H9 (cell line): ENCODE results near the gene LDLRAD4. TPM values are rescaled to one million over a fixed set of nuclear protein-coding genes. Genes with fewer than 3 reads are reported as not detected.

ENCODE experiments used
- DNase-seq: peaks from one replicate; pipeline ENCODE4 v3.0.0-alpha.2; 2017
- H2AFZ ChIP-seq: one replicate; pipeline ENCODE4 v1.6.1; 2013; ENCODE audit warnings: mild to moderate bottlenecking, low read length, control low read depth, moderate library complexity
- H2AK5ac ChIP-seq: 2 replicates; pipeline ENCODE4 v1.6.1; 2013; ENCODE audit warnings: low read length, control low read depth, mixed read lengths; ENCODE audit not compliant: insufficient read length
- H2BK120ac ChIP-seq: one replicate; pipeline ENCODE4 v1.6.1; 2013; ENCODE audit warnings: low read depth, mild to moderate bottlenecking, low read length, control low read depth, inconsistent platforms; ENCODE audit not compliant: poor library complexity, severe bottlenecking
- H2BK12ac ChIP-seq: 2 replicates; pipeline ENCODE4 v1.6.1; 2013; ENCODE audit warnings: low read length, control low read depth, mixed read lengths, low read depth; ENCODE audit not compliant: insufficient read length
- H2BK15ac ChIP-seq: 2 replicates; pipeline ENCODE4 v1.6.1; 2013; ENCODE audit warnings: low read depth, low read length, control low read depth
- H2BK20ac ChIP-seq: one replicate; pipeline ENCODE4 v1.6.1; 2013; ENCODE audit warnings: low read depth, mild to moderate bottlenecking, low read length, control low read depth, inconsistent platforms; ENCODE audit not compliant: poor library complexity, severe bottlenecking
- H2BK5ac ChIP-seq: 2 replicates; pipeline ENCODE4 v1.6.1; 2013; ENCODE audit warnings: low read length, control low read depth, mixed read lengths; ENCODE audit not compliant: insufficient read length
- H3K14ac ChIP-seq: 2 replicates; pipeline ENCODE4 v1.6.1; 2013; ENCODE audit warnings: low read length, control low read depth; ENCODE audit not compliant: insufficient read depth
- H3K18ac ChIP-seq: 2 replicates; pipeline ENCODE4 v1.6.1; 2013; ENCODE audit warnings: low read depth, mild to moderate bottlenecking, mixed read lengths, low read length, control low read depth; ENCODE audit not compliant: insufficient read length
- H3K23ac ChIP-seq: 2 replicates; pipeline ENCODE4 v1.6.1; 2013; ENCODE audit warnings: low read length, control low read depth, mixed read lengths, low read depth; ENCODE audit not compliant: insufficient read length
- H3K23me2 ChIP-seq: 2 replicates; pipeline ENCODE4 v1.6.1; 2013; ENCODE audit warnings: low read depth, mild to moderate bottlenecking, mixed read lengths, low read length, control low read depth; ENCODE audit not compliant: insufficient read length, poor library complexity, severe bottlenecking
- H3K27ac ChIP-seq: 2 replicates; pipeline ENCODE4 v1.5.1; 2013; ENCODE audit warnings: low read length, control low read depth, mixed read lengths, low read depth; ENCODE audit not compliant: insufficient read length
- H3K27me3 ChIP-seq: 2 replicates; pipeline ENCODE4 v1.6.1; 2013; ENCODE audit warnings: low read length, control low read depth, inconsistent platforms; ENCODE audit not compliant: insufficient read depth
- H3K4ac ChIP-seq: 2 replicates; pipeline ENCODE4 v1.6.1; 2013; ENCODE audit warnings: low read depth, mild to moderate bottlenecking, control low read depth, inconsistent platforms, low read length, moderate library complexity
- H3K4me1 ChIP-seq: 2 replicates; pipeline ENCODE4 v1.6.1; 2013; ENCODE audit warnings: low read length, control low read depth, inconsistent platforms; ENCODE audit not compliant: insufficient read depth
- H3K4me2 ChIP-seq: 2 replicates; pipeline ENCODE4 v1.6.1; 2013; ENCODE audit warnings: low read length, control low read depth, mixed read lengths; ENCODE audit not compliant: insufficient read length, insufficient read depth
- H3K56ac ChIP-seq: 2 replicates; pipeline ENCODE4 v1.6.1; 2013; ENCODE audit warnings: low read depth, mild to moderate bottlenecking, mixed read lengths, low read length, control low read depth; ENCODE audit not compliant: insufficient read length
- H3K79me1 ChIP-seq: 2 replicates; pipeline ENCODE4 v1.6.1; 2013; ENCODE audit warnings: low read depth, mild to moderate bottlenecking, moderate library complexity, low read length, control low read depth, inconsistent platforms; ENCODE audit not compliant: insufficient read depth, poor library complexity, severe bottlenecking
- H3K79me2 ChIP-seq: 2 replicates; pipeline ENCODE4 v1.6.1; 2013; ENCODE audit warnings: low read length, control low read depth, inconsistent platforms; ENCODE audit not compliant: insufficient read depth
- H3K9ac ChIP-seq: 2 replicates; pipeline ENCODE4 v1.6.1; 2013; ENCODE audit warnings: low read length, control low read depth, mixed read lengths; ENCODE audit not compliant: insufficient read length; ENCODE audit errors: extremely low read depth
- H3K9me3 ChIP-seq: one replicate; pipeline ENCODE4 v1.6.1; 2013; ENCODE audit warnings: low read depth, low read length, inconsistent platforms; ENCODE audit not compliant: control insufficient read depth
- H3T11ph ChIP-seq: one replicate; pipeline ENCODE4 v1.6.1; 2013; ENCODE audit warnings: mild to moderate bottlenecking, low read length, control low read depth, inconsistent platforms
- H4K20me1 ChIP-seq: one replicate; pipeline ENCODE4 v1.6.1; 2013; ENCODE audit not compliant: control insufficient read depth, insufficient read length, insufficient read depth
- H4K5ac ChIP-seq: 2 replicates; pipeline ENCODE4 v1.6.1; 2013; ENCODE audit warnings: low read depth, mild to moderate bottlenecking, mixed read lengths, low read length, control low read depth; ENCODE audit not compliant: insufficient read length
- H4K8ac ChIP-seq: replicated peaks from 2 replicates; pipeline ENCODE4 v1.6.1; 2013; ENCODE audit warnings: low read length, control low read depth, mixed read lengths, low read depth; ENCODE audit not compliant: insufficient read length
- H4K91ac ChIP-seq: 2 replicates; pipeline ENCODE4 v1.6.1; 2013; ENCODE audit warnings: low read depth, mild to moderate bottlenecking, moderate library complexity, mixed read lengths, low read length, control low read depth; ENCODE audit not compliant: insufficient read length
- H3K27ac Mint-ChIP-seq, 3 experiments: 2 replicates in 2 of 3; 3 replicates in 1 of 3; pipeline ENCODE4 v1.8.0; 2020 to 2021; ENCODE audit warnings: mixed read lengths in 3 of 3, mild to moderate bottlenecking in 1 of 3, moderate library complexity in 1 of 3
- H3K27me3 Mint-ChIP-seq: 2 replicates; pipeline ENCODE4 v1.8.0; 2021; ENCODE audit warnings: low read depth, mild to moderate bottlenecking, moderate library complexity, mixed read lengths
- H3K36me3 Mint-ChIP-seq, 3 experiments: 2 replicates in 2 of 3; 3 replicates in 1 of 3; pipeline ENCODE4 v1.8.0; 2020 to 2021; ENCODE audit warnings: low read depth in 3 of 3, mixed read lengths in 3 of 3; ENCODE audit not compliant: insufficient read depth in 1 of 3
- H3K4me1 Mint-ChIP-seq, 2 experiments: 2 replicates each; pipeline ENCODE4 v1.8.0; 2020; ENCODE audit warnings: mixed read lengths in 2 of 2
- H3K4me3 Mint-ChIP-seq, 2 experiments: 2 replicates in 1 of 2; 3 replicates in 1 of 2; pipeline ENCODE4 v1.8.0; 2020 to 2021; ENCODE audit warnings: mild to moderate bottlenecking in 2 of 2, mixed read lengths in 2 of 2, moderate library complexity in 1 of 2
- H3K9me3 Mint-ChIP-seq, 2 experiments: 2 replicates in 1 of 2; 3 replicates in 1 of 2; pipeline ENCODE4 v1.8.0; 2020; ENCODE audit warnings: mild to moderate bottlenecking in 2 of 2, mixed read lengths in 2 of 2, moderate library complexity in 1 of 2
- WGBS: extraction: QIAGEN DNeasy Blood & Tissue Kit; methylation state at CpG from one replicate; pipeline ENCODE4 v1.1.7; 2013; ENCODE audit warnings: missing lambda C conversion rate, low lambda C conversion rate, mixed read lengths; ENCODE audit not compliant: insufficient read length; ENCODE audit errors: extremely low coverage; 5-methylcytosine and 5-hydroxymethylcytosine counted together
- total RNA-seq: library from RNA; stranded (reverse); gene quantifications from 2 replicates; pipeline ENCODE4 v1.2.1, GENCODE V29; 2021
- TF ChIP-seq, protein P1 (sequence below): fragments of 200-600 bp; sonication (generic); conservative IDR thresholded peaks from 3 replicates; pipeline ENCODE4 v1.8.0; 2021; ENCODE audit warnings: antibody characterized with exemption, mild to moderate bottlenecking

Gene LDLRAD4
- total RNA-seq, 1 experiment from 2014 or later = 3.9 TPM

DNA sequence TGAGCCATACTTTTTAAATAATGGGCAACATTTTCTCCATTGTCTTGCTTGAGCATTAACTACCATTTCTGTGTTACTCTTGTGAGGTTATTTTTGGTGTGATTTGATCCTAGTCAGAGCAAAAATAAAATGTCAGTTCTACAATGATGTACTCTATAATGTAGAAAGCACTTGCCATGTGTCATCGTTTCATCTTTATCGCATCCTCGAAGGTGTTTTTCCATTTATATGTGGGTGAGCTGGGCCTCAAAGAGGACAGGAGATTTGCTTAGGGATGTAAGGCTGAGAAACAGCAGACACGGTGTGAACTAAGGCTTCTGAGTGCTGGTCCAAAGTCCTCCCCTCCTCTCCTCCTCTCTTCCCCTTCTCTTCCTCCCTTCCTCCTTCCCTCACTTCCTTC lies 308.0 kb downstream of the LDLRAD4 start:
- H4K91ac ChIP-seq = no peak overlapping the region
- no peak overlapping the region for H3K14ac ChIP-seq
- no peak overlapping the region for H2BK12ac ChIP-seq
- H3K36me3 Mint-ChIP-seq = no peaks in the 10 kb centered on the region
- no peak overlapping the region for H2BK120ac ChIP-seq
- no peak overlapping the region for H2BK20ac ChIP-seq
- no peak overlapping the region for H4K5ac ChIP-seq
- H3K23me2 ChIP-seq = no peaks in the 10 kb centered on the region
- TF ChIP-seq, protein P1, sequence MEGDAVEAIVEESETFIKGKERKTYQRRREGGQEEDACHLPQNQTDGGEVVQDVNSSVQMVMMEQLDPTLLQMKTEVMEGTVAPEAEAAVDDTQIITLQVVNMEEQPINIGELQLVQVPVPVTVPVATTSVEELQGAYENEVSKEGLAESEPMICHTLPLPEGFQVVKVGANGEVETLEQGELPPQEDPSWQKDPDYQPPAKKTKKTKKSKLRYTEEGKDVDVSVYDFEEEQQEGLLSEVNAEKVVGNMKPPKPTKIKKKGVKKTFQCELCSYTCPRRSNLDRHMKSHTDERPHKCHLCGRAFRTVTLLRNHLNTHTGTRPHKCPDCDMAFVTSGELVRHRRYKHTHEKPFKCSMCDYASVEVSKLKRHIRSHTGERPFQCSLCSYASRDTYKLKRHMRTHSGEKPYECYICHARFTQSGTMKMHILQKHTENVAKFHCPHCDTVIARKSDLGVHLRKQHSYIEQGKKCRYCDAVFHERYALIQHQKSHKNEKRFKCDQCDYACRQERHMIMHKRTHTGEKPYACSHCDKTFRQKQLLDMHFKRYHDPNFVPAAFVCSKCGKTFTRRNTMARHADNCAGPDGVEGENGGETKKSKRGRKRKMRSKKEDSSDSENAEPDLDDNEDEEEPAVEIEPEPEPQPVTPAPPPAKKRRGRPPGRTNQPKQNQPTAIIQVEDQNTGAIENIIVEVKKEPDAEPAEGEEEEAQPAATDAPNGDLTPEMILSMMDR = no peak
- no peak overlapping the region for H3K9ac ChIP-seq
- H3K4me3 Mint-ChIP-seq = no peak overlapping the region
- no peaks in the 10 kb centered on the region for H3K9me3 Mint-ChIP-seq
- no peak overlapping the region for H3T11ph ChIP-seq
- H3K23ac ChIP-seq = no peak overlapping the region
- no peak overlapping the region for H4K8ac ChIP-seq
- H3K4me1 ChIP-seq = no peaks in the 10 kb centered on the region
- no peak overlapping the region for H3K4me2 ChIP-seq
- no peaks in the 10 kb centered on the region for H3K79me2 ChIP-seq
- no peak overlapping the region; a peak in 1 of 7 replicates for H3K27ac Mint-ChIP-seq
- H3K4ac ChIP-seq = no peak overlapping the region
- H2AFZ ChIP-seq = no peak overlapping the region
- H4K20me1 ChIP-seq = no peaks in the 10 kb centered on the region
- no peak overlapping the region for H2BK5ac ChIP-seq
- DNase-seq = no peak
- no peak overlapping the region for H2BK15ac ChIP-seq
- no peak overlapping the region for H3K18ac ChIP-seq
- no peaks in the 10 kb centered on the region for H3K27me3 ChIP-seq
- no peak overlapping the region for H2AK5ac ChIP-seq
- H3K56ac ChIP-seq = no peak overlapping the region
- H3K9me3 ChIP-seq = no peaks in the 10 kb centered on the region
- no peaks in the 10 kb centered on the region; the same call in 1 of the 2 replicates for H3K27me3 Mint-ChIP-seq
- WGBS = no CpG with 5 or more reads among the region's 4 CpGs
- H3K4me1 Mint-ChIP-seq = no peaks in the 10 kb centered on the region
- no peak overlapping the region for H3K27ac ChIP-seq
- H3K79me1 ChIP-seq = no peaks in the 10 kb centered on the region
